MV-4-11 (cell line): ENCODE measurements around the gene PPIC.
A peak's percentile ranks its signal among the peaks of the same experiment; 100 is the strongest.
"Not testable (repeated sequence)": the region's sequence is repeated elsewhere in the genome, so short reads cannot be mapped to it uniquely, and the experiment has no call there.

Experiments used
- DNase-seq: peaks from one replicate; lab custom pipeline; 2025; lab: John Stamatoyannopoulos, UW

The PPIC gene

DNA sequence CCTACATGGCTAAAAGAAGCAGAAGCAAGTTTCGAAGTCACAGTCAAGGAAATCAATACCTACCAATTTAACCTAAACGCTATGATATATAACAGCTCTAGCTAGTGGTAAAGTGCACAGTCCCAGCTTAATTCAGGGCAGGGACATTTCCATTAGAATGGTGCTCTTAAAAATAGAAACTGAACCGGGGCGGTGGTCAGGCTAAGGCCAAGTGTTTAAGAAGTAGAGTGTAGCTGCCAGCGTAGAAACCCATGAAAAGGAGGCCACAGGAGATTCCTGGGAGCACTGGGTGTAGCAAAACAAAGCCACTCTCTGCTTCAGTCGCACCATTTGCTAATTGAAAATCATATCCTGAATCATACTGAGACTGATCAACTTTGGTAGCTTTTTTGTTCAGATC lies 28.8 kb downstream of the PPIC start:
- DNase-seq = no peak

DNA sequence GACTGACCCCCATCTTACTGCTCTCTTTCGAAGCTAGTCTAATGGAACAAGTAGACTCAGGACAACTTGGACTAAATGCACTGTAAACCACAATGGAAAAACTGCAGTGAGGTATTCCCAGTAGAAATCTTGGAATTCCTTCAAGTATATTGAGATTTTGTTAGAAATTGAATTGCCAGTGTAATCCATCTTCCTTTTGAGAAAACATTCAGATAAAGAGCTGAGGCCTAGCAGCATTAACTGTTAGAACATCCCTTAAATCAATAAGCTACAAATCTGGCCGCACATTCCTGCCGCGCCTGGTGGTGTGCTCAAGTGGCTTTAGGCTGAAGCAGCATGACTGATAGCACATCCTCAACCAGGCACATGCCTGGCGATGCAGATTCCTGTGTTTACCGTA lies 29.3 kb downstream of the PPIC start:
- DNase-seq = no peak

DNA sequence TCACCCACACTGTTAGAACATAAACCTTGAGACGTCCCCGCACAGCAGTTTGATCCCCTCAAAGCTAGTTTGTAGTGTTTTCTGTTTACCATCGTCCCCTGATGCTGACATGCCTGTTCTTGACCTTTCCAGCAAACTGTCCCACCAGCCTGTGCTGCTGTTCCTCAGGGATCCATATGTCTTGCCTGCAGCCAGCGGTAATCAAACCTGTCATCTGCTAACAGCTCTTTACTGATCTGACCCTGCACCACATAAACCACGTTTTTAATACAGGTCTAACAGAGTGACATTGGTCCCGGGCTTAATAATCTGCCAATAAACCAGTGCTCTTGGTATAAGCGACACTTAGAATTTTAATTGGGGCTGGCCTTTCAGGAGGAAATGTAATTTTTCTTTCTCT lies 34.7 kb downstream of the PPIC start:
- DNase-seq = no peak

DNA sequence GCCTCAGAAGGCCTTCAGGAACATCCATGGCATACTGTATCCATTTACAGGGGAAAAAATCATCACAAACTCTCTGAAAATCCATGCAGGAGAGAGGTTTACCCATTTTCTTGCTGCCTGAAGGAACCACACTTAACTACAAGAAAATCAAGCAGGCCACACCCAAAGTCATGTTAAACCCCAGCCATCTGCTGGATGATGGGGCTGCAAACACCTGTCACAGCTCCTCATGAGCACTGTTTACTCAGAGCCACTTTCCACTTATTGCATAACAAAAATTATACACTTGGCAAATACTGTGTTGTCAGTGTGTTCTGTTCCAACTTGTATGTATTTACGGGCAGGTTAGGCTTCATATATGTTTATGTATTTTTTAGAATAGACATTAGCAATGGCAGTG lies 35.8 kb downstream of the PPIC start:
- DNase-seq = no peak

DNA sequence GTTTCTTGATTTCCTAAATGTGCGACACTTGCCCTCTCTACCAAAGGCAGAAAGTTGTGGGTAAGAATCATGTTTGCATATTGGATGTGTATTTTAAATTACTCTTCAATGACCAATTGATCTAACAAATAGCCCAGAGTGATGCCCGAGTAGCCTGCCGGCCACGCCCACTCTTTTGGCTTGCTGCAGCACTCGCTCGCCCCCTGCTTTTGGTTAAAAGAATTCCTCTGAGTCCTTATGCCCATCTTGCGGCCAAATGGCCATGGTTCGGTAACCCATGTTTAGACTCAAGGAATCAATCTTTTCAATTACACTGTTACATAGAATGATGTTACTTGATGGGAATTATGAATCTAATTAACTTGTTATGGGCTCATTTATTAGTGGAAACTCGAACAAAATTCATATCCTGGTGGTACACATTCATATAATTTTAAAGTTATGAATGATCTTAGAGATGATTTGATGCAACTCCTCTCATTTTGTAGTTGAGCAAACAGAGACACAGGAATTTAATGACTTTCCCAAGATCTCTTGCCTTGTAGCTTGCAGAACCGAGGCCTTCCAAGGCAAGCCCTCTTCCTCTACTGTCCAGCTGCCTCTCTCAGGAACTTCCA lies 36.5 kb downstream of the PPIC start:
- DNase-seq = peak; percentile 33

DNA sequence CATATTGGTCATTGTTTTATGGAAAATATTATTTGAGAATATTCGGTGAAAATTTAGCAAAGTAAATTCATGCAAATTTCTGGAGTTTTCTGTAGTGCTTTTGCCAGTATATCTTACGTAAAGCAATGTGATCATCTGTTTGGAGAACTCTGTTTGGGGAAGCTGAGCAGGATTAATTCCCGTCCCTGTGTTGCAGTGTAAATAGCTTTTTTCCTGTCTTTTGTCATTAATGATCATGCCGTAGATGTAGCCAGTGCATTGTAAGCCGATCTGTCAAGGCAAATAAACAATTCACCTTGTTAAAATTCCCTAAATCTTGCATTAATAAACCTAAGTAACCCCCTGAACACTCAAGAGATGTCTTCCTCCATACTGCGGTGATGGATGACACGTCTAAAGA lies 39.2 kb downstream of the PPIC start:
- no peak for DNase-seq

GRCh38 chr5:122996091-122996490 lies 40.4 kb downstream of the PPIC start:
- no peak for DNase-seq

- DNase-seq = peak; percentile 47
Measured at GRCh38 chr5:122985954-122986721, 50.4 kb downstream of the PPIC start.

DNA sequence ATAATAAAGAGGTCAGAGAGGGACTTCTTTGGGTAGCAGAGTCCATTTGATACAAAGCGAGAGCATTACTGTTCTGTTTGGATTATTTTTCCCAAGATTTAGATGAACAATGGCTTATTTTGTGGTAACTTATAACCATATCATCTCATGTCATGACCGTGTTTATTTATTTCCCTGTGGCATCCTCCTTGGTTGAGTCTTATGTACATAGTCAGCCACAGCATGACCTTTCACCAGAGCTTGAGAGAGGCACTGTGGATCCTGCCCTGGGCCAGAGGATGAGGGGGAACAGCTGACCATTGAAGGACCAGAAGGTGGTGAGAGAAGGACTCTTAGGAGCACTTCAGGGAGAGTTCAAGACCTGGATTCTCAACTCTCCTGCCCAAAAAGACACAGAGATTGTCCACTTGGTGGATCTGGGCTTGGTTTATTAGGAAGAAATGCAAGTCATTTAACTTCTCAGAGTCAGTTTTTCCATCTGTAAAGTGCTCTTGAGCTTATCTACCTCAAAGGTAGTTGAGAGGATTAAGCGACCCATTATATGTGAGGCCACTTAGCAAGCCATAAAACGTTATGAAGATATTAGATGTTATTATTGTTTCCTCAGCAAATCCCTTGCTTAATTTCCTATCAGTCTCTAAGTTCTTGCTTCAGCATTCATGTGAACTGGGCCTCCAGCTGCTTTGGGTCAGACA lies 51.4 kb downstream of the PPIC start:
- no peak for DNase-seq

GRCh38 chr5:122984425-122984824 lies 52.1 kb downstream of the PPIC start:
- DNase-seq = no peak

DNA sequence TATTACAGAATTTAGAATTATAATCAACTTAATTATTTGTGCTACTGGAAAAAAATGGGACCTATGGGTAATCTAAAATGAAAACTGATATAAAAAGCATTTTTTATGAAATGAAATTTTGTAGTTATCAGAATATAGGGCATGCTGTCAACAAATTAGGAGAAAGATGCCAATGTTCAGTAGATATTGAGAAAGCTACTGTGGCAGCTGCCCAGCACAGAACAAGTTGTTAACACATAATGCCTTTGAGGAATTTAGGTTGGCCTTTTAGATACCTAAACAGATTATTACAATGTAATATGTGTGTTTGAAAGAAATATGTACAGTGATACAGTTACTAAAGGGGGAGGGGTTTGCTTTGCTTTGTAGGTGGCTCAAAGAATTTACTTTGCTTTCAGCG lies 54.1 kb downstream of the PPIC start:
- no peak for DNase-seq

DNA sequence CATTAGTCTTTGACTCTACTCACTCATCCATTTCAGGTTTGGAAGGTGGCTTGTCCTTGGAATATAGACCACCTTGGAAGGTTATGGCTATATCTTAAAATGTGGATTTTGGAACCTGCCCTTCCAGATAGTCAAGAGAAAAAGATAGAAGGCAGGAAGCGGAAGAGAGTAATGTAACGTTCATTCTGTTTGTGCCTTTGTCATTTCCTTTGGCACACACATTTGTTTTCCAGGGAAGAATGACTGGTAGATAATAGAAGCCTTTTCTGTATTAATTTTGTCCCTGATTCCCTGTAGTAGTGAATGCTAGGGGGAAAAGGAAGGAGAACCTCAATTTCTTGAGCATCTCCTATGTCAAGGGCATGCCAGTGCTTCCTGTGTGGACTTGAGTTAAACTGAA lies 54.7 kb downstream of the PPIC start:
- DNase-seq = no peak

DNA sequence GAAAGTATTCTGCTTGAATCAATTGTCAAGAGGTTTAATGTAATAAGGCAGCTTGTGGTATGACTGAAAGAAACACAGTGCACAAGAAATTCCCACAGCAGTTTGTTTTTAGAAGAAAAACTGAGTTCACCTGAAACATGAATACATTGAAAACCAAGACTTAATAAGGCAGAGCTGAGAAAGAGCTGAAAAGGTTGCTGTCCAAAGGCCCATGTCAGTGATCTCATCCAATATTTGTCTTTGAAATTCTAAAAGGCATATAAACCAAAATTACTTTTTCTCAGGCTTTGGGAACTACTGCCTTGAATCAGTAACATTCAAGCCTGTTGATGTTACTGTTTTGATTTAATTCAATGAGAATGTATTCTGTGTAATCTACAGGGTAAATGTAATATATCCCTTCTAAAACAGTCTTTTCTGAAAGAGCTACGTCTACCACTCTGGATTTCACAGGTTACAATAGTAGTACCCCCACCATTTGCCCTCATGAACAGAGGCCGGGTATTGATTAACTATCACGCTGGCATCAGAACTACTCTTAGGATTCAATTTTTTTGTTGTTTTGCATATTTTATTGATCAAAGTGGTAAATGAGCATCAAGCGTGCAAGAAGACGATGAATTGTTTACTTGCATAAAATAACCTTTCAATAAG lies 57.8 kb downstream of the PPIC start:
- no peak for DNase-seq

GRCh38 chr5:122978068-122978467 lies 58.5 kb downstream of the PPIC start:
- no peak for DNase-seq

DNA sequence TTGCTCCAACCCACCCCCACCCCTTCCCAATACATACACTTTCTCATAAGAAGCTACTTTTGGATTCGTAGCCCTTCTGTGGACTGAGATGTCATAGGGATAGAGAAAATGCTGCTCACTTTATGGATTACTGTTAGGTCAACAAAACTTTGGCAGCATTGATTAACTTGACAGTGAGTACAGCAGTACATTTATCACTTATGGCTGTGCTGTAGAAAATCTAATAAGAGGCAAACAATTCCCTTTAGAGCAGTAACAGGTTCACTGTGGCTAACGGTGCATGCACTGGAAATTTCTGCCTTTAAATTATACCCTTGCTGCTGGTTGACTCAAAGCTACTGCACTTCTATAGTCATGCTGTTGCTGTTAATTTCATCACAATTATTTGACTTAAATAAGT lies 59.2 kb downstream of the PPIC start:
- DNase-seq = no peak

- DNase-seq = not testable (repeated sequence)
Measured at GRCh38 chr5:122974251-122974650, 62.3 kb downstream of the PPIC start.

DNA sequence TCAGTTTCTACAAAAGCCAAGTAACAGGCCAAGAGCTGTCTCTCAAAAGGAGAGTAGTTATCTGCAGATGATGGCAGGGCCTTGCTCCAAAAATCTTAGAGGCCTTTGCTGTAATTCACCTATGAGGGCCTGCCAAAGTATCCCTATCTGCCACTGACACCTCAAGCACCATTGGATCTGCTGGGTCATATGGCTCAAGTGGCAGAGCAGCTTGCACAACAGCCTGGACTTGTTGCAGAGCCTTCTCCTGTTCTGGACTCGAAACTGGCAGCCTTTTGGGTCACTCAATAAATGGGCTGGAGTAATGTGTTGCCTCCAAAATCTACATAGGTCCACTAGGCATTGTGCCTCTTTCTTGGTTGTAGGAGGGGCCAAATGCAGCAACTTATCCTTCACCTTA lies 62.8 kb downstream of the PPIC start:
- DNase-seq = not testable (repeated sequence)
